UCSD-AML1 (cell line): Measurements from ENCODE around the gene IQCK.

ENCODE experiments used
- DNase-seq: peaks from one replicate; lab custom pipeline; 2025; ENCODE audit not compliant: unreplicated experiment; lab: John Stamatoyannopoulos, UW

The IQCK gene

GRCh38 chr16:19907161-19907992 lies 189.3 kb downstream of the IQCK start:
- peak; percentile 72 for DNase-seq
